Neural progenitor cell (in vitro differentiated cells): ENCODE data around the gene CREB5. TPM values are rescaled to one million over a fixed set of nuclear protein-coding genes. Genes with fewer than 3 reads are reported as not detected.

ENCODE experiments used
- DNase-seq: peaks from one replicate; pipeline ENCODE4 v3.0.0-alpha.2; 2016; ENCODE audit warnings: low spot score
- H2AFZ ChIP-seq: fragments of 200-600 bp; sonication (generic); replicated peaks from 2 replicates; pipeline ENCODE4 v1.6.1; 2016; ENCODE audit warnings: antibody characterized with exemption
- H3F3A ChIP-seq: fragments of 200-600 bp; sonication (generic); 2 replicates; pipeline ENCODE4 v1.6.1; 2016; ENCODE audit warnings: antibody characterized with exemption, low read depth
- H3K27ac ChIP-seq: fragments of 200-600 bp; sonication (generic); 2 replicates; pipeline ENCODE4 v1.5.1; 2016; ENCODE audit warnings: mild to moderate bottlenecking
- H3K27me3 ChIP-seq: fragments of 200-600 bp; sonication (generic); 2 replicates; pipeline ENCODE4 v1.6.1; 2016; ENCODE audit warnings: mild to moderate bottlenecking, moderate library complexity
- H3K36me3 ChIP-seq: fragments of 200-600 bp; sonication (generic); 2 replicates; pipeline ENCODE4 v1.5.1; 2016
- H3K4me1 ChIP-seq: fragments of 200-600 bp; sonication (generic); 2 replicates; pipeline ENCODE4 v1.6.1; 2016; ENCODE audit warnings: mixed run types
- H3K4me2 ChIP-seq: fragments of 200-600 bp; sonication (generic); 2 replicates; pipeline ENCODE4 v1.6.1; 2016
- H3K4me3 ChIP-seq: fragments of 200-600 bp; sonication (generic); 2 replicates; pipeline ENCODE4 v1.5.1; 2016
- H3K79me2 ChIP-seq: fragments of 200-600 bp; sonication (generic); 2 replicates; pipeline ENCODE4 v1.6.1; 2016; ENCODE audit warnings: low read depth
- H3K9ac ChIP-seq: fragments of 200-600 bp; sonication (generic); 2 replicates; pipeline ENCODE4 v1.6.1; 2016
- H3K9me3 ChIP-seq: fragments of 200-600 bp; sonication (generic); 2 replicates; pipeline ENCODE4 v1.5.1; 2016; ENCODE audit warnings: low read depth
- H4K20me1 ChIP-seq: fragments of 200-600 bp; sonication (generic); 2 replicates; pipeline ENCODE4 v1.6.1; 2016; ENCODE audit warnings: low read depth
- H3K27ac Mint-ChIP-seq: 3 replicates; pipeline ENCODE4 v1.8.0; 2021; ENCODE audit warnings: mixed read lengths
- H3K27me3 Mint-ChIP-seq: 2 replicates; pipeline ENCODE4 v1.8.0; 2022; ENCODE audit warnings: low read depth, mild to moderate bottlenecking, inconsistent platforms, moderate library complexity, mixed read lengths; ENCODE audit not compliant: insufficient read depth
- H3K36me3 Mint-ChIP-seq: 3 replicates; pipeline ENCODE4 v1.8.0; 2021; ENCODE audit warnings: mixed read lengths
- H3K4me1 Mint-ChIP-seq: 3 replicates; pipeline ENCODE4 v1.8.0; 2021; ENCODE audit warnings: mixed read lengths
- H3K4me3 Mint-ChIP-seq: 3 replicates; pipeline ENCODE4 v1.8.0; 2021; ENCODE audit warnings: mild to moderate bottlenecking, moderate library complexity, mixed read lengths
- H3K9me3 Mint-ChIP-seq: 3 replicates; pipeline ENCODE4 v1.8.0; 2020; ENCODE audit warnings: mixed read lengths
- EZH2 ChIP-seq: fragments of 200-600 bp; sonication (generic); IDR thresholded peaks from 2 replicates; pipeline ENCODE4 v1.6.1; 2017; ENCODE audit warnings: antibody characterized with exemption, mild to moderate bottlenecking, moderate library complexity
- EZH2phosphoT487 ChIP-seq: fragments of 200-600 bp; sonication (generic); IDR thresholded peaks from 2 replicates; pipeline ENCODE4 v1.6.1; 2017; ENCODE audit warnings: antibody characterized with exemption
- total RNA-seq: library from RNA; depleted of rRNA; stranded (reverse); fragments of >200 nt; gene quantifications from 2 replicates; pipeline ENCODE4 v1.2.3, GENCODE V29; 2015; ENCODE audit warnings: low replicate concordance
- TF ChIP-seq, protein P1 (sequence below): fragments of 200-600 bp; sonication (generic); IDR thresholded peaks from 2 replicates; pipeline ENCODE4 v1.5.1; 2017; ENCODE audit warnings: antibody characterized with exemption, mild to moderate bottlenecking

CREB5 gene
- total RNA-seq, 1 donor from 2014 or later = 1.2 TPM

DNA sequence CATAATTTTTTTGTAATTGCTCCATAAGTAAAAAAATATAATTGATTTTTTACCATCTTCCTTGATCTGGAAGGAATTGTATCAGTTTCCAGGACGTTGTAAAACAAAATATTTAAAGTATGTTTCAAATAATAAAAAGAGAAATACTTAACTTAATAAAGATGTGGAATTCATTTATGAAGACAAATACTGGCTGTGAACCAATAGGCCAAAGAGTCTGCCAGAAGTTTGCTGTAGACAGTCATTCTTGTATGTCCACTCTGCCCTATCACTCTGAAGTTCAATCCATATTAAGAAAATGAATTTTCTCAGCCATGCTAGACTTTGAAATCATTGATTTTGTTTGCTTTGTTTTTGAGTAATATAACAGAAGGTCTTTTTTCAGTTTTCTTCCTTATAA, 289.4 kb downstream of the CREB5 start:
- no peak overlapping the region for H3K4me3 ChIP-seq
- no peak overlapping the region for H3K27ac Mint-ChIP-seq
- no peak overlapping the region for H2AFZ ChIP-seq
- no peaks in the 10 kb centered on the region for H3K36me3 ChIP-seq
- H3K9me3 Mint-ChIP-seq = no peaks in the 10 kb centered on the region
- no peak overlapping the region for H3K4me2 ChIP-seq
- H3F3A ChIP-seq = no peaks in the 10 kb centered on the region
- H3K9me3 ChIP-seq = no peaks in the 10 kb centered on the region
- no peaks in the 10 kb centered on the region for H3K27me3 ChIP-seq
- no peaks in the 10 kb centered on the region for H3K79me2 ChIP-seq
- TF ChIP-seq EZH2phosphoT487 = no peak
- TF ChIP-seq, protein P1, sequence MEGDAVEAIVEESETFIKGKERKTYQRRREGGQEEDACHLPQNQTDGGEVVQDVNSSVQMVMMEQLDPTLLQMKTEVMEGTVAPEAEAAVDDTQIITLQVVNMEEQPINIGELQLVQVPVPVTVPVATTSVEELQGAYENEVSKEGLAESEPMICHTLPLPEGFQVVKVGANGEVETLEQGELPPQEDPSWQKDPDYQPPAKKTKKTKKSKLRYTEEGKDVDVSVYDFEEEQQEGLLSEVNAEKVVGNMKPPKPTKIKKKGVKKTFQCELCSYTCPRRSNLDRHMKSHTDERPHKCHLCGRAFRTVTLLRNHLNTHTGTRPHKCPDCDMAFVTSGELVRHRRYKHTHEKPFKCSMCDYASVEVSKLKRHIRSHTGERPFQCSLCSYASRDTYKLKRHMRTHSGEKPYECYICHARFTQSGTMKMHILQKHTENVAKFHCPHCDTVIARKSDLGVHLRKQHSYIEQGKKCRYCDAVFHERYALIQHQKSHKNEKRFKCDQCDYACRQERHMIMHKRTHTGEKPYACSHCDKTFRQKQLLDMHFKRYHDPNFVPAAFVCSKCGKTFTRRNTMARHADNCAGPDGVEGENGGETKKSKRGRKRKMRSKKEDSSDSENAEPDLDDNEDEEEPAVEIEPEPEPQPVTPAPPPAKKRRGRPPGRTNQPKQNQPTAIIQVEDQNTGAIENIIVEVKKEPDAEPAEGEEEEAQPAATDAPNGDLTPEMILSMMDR = no peak
- TF ChIP-seq EZH2 = no peak
- no peaks in the 10 kb centered on the region for H3K36me3 Mint-ChIP-seq
- H3K9ac ChIP-seq = no peak overlapping the region
- no peak overlapping the region for H3K4me3 Mint-ChIP-seq
- H3K4me1 ChIP-seq = peaks cover 3% of the 10 kb centered on the region
- DNase-seq = no peak
- H3K4me1 Mint-ChIP-seq = peaks cover 12% of the 10 kb centered on the region
- H3K27me3 Mint-ChIP-seq = no peaks in the 10 kb centered on the region
- H3K27ac ChIP-seq = no peak overlapping the region
- H4K20me1 ChIP-seq = no peaks in the 10 kb centered on the region

- H3K9ac ChIP-seq = no peak overlapping the region
- TF ChIP-seq, protein P1 = no peak
- H3K27ac ChIP-seq = no peak overlapping the region
- no peaks in the 10 kb centered on the region for H3K79me2 ChIP-seq
- no peaks in the 10 kb centered on the region for H4K20me1 ChIP-seq
- H3K4me1 ChIP-seq = peaks cover 3% of the 10 kb centered on the region
- no peaks in the 10 kb centered on the region for H3K36me3 ChIP-seq
- no peak overlapping the region for H3K27ac Mint-ChIP-seq
- no peak overlapping the region for H3K4me3 ChIP-seq
- H3K4me3 Mint-ChIP-seq = no peak overlapping the region
- H3K9me3 Mint-ChIP-seq = no peaks in the 10 kb centered on the region
- H3K27me3 ChIP-seq = no peaks in the 10 kb centered on the region
- no peak for DNase-seq
- H3K9me3 ChIP-seq = no peaks in the 10 kb centered on the region
- peaks cover 14% of the 10 kb centered on the region for H3K4me1 Mint-ChIP-seq
- H3K27me3 Mint-ChIP-seq = no peaks in the 10 kb centered on the region
- no peaks in the 10 kb centered on the region for H3F3A ChIP-seq
- no peak overlapping the region for H3K4me2 ChIP-seq
- no peak overlapping the region for H2AFZ ChIP-seq
- H3K36me3 Mint-ChIP-seq = no peaks in the 10 kb centered on the region
These were observed 289.9 kb downstream of the CREB5 start for GRCh38 chr7:28702171-28702570.

DNA sequence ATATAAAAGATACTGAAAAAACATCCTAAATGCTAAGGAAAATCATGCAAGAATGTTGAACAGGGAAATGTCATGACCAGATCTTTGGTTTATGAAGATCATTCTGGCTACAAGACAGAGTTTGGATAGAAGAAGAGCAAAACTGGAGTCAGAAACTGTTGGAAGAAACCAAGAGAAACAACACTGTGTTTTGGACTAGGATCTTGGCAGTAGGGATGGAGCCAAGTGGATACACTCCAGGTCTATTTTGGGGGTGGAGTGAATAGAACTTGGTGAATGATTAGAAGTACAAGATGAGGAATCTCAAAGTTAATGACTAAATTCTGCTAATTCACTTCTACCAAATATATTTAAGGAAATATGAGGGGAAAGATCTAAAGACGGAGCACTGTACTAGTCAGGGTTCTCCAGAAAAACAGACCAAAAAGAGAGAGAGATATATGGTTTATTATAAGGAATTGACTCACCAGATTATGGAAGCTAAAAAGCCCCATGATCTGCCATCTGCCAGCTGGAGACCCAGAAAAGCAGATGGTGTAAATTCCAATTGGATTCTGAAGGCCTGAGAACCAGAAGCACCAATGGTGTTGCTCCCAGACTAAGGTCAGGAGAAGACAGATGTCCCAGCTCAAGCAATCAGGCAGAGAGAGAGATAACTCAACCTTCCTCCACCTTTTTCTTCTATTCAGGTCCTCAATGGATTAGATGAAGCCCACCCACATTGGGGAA, 290.9 kb downstream of the CREB5 start:
- Histone ChIP-seq H3K36me3 (no peaks in the 10 kb centered on the region), H4K20me1 (no peaks in the 10 kb centered on the region), H3F3A (no peaks in the 10 kb centered on the region), H3K27ac (no peak overlapping the region), H3K4me3 (no peak overlapping the region), H3K9ac (no peak overlapping the region), H3K79me2 (no peaks in the 10 kb centered on the region), H2AFZ (no peak overlapping the region), H3K4me1 (peaks cover 7% of the 10 kb centered on the region), H3K9me3 (no peaks in the 10 kb centered on the region), H3K27me3 (no peaks in the 10 kb centered on the region), H3K4me2 (no peak overlapping the region)
- DNase-seq = no peak
- no peak overlapping the region for H3K4me3 Mint-ChIP-seq
- TF ChIP-seq, protein P1 = no peak
- TF ChIP-seq EZH2phosphoT487 (no peak), EZH2 (no peak)
- H3K9me3 Mint-ChIP-seq = no peaks in the 10 kb centered on the region
- no peak overlapping the region for H3K27ac Mint-ChIP-seq
- H3K4me1 Mint-ChIP-seq = peaks cover 25% of the 10 kb centered on the region
- peaks cover 2% of the 10 kb centered on the region for H3K27me3 Mint-ChIP-seq
- H3K36me3 Mint-ChIP-seq = no peaks in the 10 kb centered on the region
